Peyer's patch (tissue), 4 donors: Measurements from ENCODE around the gene PCDHA1. TPM values are rescaled to one million over a fixed set of nuclear protein-coding genes. Genes with fewer than 3 reads are reported as not detected.

Source experiments
- DNase-seq, 3 donors: peaks; one replicate each; pipeline ENCODE4 v3.0.0-alpha.2; 2017 to 2019
- H3K27ac ChIP-seq, 4 donors: fragments of 200-600 bp; sonication (generic); one replicate each; pipeline ENCODE4 v1.5.1; 2016 to 2019
- H3K27me3 ChIP-seq, 2 donors: fragments of 200-600 bp; sonication (generic); one replicate each; pipeline ENCODE4 v1.5.1; 2019
- H3K36me3 ChIP-seq, 3 donors: fragments of 200-600 bp; sonication (generic); one replicate each; pipeline ENCODE4 v1.5.1; 2016 to 2019
- H3K4me1 ChIP-seq, 4 donors: fragments of 200-600 bp; sonication (generic); one replicate each; pipeline ENCODE4 v1.5.1; 2016 to 2019
- H3K4me3 ChIP-seq, 4 donors: fragments of 200-600 bp; sonication (generic); 1 replicate in 3 of 4; 2 replicates in 1 of 4; pipeline ENCODE4 v1.5.1; 2016 to 2019; ENCODE audit warnings: mild to moderate bottlenecking in 1 of 4
- H3K9me3 ChIP-seq, 4 donors: fragments of 200-600 bp; sonication (generic); one replicate each; pipeline ENCODE4 v1.5.1; 2016 to 2019; ENCODE audit warnings: mild to moderate bottlenecking in 1 of 4
- POLR2A ChIP-seq, 2 donors: fragments of 450-650 bp; IDR thresholded peaks; one replicate each; pipeline ENCODE4 v1.5.1; 2017; ENCODE audit warnings: antibody characterized with exemption in 2 of 2, mild to moderate bottlenecking in 2 of 2, moderate library complexity in 2 of 2
- total RNA-seq, 4 donors: library from RNA; depleted of rRNA; stranded (reverse); fragments of >200 nt; gene quantifications; one replicate each; pipeline ENCODE4 v1.1.0, GENCODE V29; 2016
- TF ChIP-seq, protein P1 (sequence below), 6 experiments: fragments of 450-650 bp in 4 of 6; fragments of 200-600 bp in 2 of 6; sonication (generic) in 1 of 6; IDR thresholded peaks; one replicate each; pipeline ENCODE4 v1.5.1; 2017 to 2019; ENCODE audit warnings: antibody characterized with exemption in 6 of 6, mild to moderate bottlenecking in 3 of 6, moderate library complexity in 1 of 6

Gene PCDHA1
- total RNA-seq = not detected

DNA sequence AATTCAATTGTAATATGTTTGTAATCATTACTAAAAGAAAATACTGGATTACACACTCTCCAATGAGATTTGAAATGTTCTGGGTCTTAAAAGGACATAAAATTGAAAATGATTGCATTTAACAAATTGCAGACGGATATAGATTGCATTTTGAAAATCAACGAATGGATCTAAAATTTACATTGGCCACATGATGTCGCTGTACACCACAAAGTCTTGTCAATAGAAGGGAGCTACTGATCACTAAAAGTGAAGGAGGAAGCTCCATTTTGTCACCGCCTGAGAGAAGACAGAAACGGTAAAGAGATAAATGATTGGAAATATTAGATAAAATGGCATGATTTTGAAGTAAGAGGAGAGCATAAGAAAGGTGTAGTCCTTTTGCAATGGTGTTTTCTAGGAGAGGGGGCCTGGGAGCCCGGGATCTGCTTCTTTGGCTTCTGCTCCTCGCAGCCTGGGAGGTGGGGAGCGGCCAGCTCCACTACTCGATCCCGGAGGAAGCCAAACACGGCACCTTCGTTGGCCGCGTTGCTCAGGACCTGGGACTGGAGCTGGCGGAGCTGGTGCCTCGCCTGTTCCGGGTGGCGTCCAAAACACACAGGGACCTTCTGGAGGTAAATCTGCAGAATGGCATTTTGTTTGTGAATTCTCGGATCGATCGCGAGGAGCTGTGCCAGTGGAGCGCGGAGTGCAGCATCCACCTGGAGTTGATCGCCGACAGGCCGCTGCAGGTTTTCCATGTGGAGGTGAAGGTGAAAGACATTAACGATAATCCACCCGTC lies at the start of gene PCDHA1:
PCDHA1 (plus strand) TSS at position 236 of the 782 bp plus-strand sequence.
- Histone ChIP-seq H3K27ac (no peak within 1 kb of the TSS), H3K4me1 (no peaks in the 10 kb centered on the region), H3K27me3 (no peaks in the 10 kb centered on the region), H3K4me3 (no peak within 1 kb of the TSS), H3K36me3 (no peaks in the 10 kb centered on the region), H3K9me3 (peaks cover 0 to 39% (median 16%) of the 10 kb centered on the region in 4 donors)
- no peak for DNase-seq
- TF ChIP-seq, protein P1, sequence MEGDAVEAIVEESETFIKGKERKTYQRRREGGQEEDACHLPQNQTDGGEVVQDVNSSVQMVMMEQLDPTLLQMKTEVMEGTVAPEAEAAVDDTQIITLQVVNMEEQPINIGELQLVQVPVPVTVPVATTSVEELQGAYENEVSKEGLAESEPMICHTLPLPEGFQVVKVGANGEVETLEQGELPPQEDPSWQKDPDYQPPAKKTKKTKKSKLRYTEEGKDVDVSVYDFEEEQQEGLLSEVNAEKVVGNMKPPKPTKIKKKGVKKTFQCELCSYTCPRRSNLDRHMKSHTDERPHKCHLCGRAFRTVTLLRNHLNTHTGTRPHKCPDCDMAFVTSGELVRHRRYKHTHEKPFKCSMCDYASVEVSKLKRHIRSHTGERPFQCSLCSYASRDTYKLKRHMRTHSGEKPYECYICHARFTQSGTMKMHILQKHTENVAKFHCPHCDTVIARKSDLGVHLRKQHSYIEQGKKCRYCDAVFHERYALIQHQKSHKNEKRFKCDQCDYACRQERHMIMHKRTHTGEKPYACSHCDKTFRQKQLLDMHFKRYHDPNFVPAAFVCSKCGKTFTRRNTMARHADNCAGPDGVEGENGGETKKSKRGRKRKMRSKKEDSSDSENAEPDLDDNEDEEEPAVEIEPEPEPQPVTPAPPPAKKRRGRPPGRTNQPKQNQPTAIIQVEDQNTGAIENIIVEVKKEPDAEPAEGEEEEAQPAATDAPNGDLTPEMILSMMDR (IDR thresholded peaks at IDR 0.05) = no peak
- no peak for TF ChIP-seq POLR2A (IDR thresholded peaks at IDR 0.05)

DNA sequence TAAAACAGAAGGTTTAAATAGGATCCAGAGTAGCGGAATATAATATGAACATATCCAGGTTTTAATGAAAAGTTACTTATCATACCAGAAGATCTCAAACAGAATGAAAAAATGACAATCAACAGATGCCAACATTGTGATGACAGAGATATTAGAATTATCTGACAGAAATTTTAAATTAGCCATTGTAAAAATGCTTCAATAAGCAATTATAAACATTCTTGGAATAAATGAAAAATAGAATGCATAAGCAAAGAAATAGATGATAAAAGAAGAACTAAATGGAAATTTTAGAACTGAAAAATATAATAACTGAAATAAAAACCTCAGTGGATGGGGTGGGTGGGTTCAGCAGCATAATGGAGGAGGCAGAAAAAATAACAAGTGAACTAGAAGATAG lies 48.5 kb upstream of the PCDHA1 start:
- no peak for DNase-seq
- H3K36me3 ChIP-seq = no peaks in the 10 kb centered on the region
- no peak overlapping the region for H3K4me3 ChIP-seq
- H3K4me1 ChIP-seq = no peaks in the 10 kb centered on the region
- TF ChIP-seq, protein P1 (IDR thresholded peaks at IDR 0.05) = no peak
- TF ChIP-seq POLR2A (IDR thresholded peaks at IDR 0.05) = no peak
- H3K27me3 ChIP-seq = no peaks in the 10 kb centered on the region
- H3K27ac ChIP-seq = no peak overlapping the region
- no peaks in the 10 kb centered on the region for H3K9me3 ChIP-seq

DNA sequence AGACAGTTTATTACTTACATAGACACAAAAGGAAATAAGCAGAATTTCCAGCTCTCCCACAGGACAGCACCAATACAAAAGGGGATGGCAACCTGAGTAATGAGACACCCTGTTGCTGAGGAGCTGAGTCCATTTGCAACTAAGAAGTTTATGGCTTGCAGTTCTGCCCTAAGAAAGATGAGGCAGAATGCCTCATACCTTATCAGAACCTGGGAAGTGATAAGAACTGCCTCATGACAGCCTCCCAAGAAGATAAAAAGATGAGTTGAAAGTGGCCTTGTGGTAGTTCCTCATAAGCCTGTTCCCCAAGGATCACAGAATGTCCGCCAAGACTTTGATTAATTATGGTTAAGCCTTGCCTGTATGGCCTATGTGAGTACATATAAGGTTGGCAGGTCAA lies 44.0 kb upstream of the PCDHA1 start:
- no peaks in the 10 kb centered on the region for H3K27me3 ChIP-seq
- H3K4me3 ChIP-seq = no peak overlapping the region
- no peaks in the 10 kb centered on the region for H3K36me3 ChIP-seq
- no peak for DNase-seq
- TF ChIP-seq, protein P1 (IDR thresholded peaks at IDR 0.05) = no peak
- H3K4me1 ChIP-seq = no peaks in the 10 kb centered on the region
- no peaks in the 10 kb centered on the region for H3K9me3 ChIP-seq
- no peak overlapping the region for H3K27ac ChIP-seq

DNA sequence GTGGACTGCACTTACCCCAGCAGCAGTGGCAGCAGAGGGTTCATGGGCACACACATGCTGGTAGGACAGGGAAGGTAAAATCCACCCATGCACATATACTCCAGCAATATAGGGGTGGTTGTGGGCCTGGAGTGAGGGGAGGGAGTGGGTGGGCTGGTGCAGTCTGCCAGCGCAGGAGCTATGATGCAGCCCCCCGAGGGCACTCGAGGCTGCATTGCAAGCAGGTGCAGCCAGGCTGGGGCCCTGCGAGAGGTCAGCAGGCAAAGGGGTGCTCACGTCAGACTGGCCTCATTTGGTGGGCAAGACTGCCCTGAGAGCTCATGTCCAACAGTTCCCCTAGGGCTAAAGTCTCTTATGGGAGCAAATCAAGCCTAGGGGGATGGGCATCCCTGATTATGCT lies 32.4 kb upstream of the PCDHA1 start:
- TF ChIP-seq, protein P1 (IDR thresholded peaks at IDR 0.05) = no peak
- no peak for TF ChIP-seq POLR2A (IDR thresholded peaks at IDR 0.05)
- no peaks in the 10 kb centered on the region for H3K36me3 ChIP-seq

DNA sequence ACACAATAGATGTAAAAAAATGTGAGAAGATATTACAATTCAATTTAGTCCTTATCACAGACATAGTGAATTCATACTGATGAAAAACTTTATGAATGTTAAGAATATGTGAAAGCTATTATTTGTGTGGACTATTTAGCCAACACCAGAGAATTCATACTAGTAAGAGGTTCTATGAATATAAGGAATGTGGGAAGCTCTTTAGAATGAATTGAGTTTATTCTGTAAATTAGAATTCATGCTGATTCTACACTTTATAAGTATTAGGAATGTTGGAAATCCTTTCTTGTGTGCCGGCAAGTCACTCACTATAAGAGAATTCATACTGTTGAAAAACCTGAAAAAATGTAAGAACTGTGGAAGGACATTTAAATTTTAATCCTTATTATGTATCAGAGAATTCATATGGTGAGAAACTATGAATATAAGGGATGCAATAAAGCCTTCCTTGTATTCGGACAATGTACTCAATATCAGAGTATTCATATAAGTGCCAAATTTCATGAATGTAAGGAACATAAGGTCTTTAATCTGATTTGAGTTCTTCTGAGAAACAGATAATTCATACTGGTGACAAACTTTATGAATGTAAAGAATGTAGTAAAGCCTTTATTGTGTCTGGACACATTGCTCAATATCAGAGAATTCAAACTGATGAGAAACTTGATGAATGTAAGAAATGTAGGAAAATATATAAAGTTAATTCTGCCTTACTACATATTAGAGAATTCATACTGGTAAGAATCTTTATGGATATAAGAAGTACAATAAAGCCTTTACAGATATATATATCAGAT lies 21.6 kb upstream of the PCDHA1 start:
- H3K27ac ChIP-seq = no peak overlapping the region
- no peaks in the 10 kb centered on the region for H3K27me3 ChIP-seq
- H3K9me3 ChIP-seq = peaks cover 0 to 87% (median 21%) of the 10 kb centered on the region in 4 donors
- TF ChIP-seq, protein P1 (IDR thresholded peaks at IDR 0.05) = no peak
- TF ChIP-seq POLR2A (IDR thresholded peaks at IDR 0.05) = no peak
- H3K36me3 ChIP-seq = no peaks in the 10 kb centered on the region
- H3K4me1 ChIP-seq = no peaks in the 10 kb centered on the region
- no peak for DNase-seq
- no peak overlapping the region for H3K4me3 ChIP-seq

More for the DNA sequence above, 32.4 kb upstream of the PCDHA1 start:
- Histone ChIP-seq H3K9me3 (peaks cover 0 to 28% (median 9%) of the 10 kb centered on the region in 4 donors), H3K4me3 (no peak overlapping the region), H3K4me1 (no peaks in the 10 kb centered on the region), H3K27me3 (no peaks in the 10 kb centered on the region), H3K27ac (no peak overlapping the region)
- DNase-seq = no peak
